IMR-90 (cell line): ENCODE results near the gene TBX10. TPM values are rescaled to one million over a fixed set of nuclear protein-coding genes. Genes with fewer than 3 reads are reported as not detected.

Experiments
- ATAC-seq: fragments of 200-7000 bp; cut with Tn5 transposase; 2 replicates; pipeline ENCODE4 v1.9.1; 2020; ENCODE audit warnings: low read depth, mild to moderate bottlenecking, moderate library complexity
- BruUV-seq: library from RNA; stranded (reverse); fragments of 400-500 nt; replicated peaks from 2 replicates; lab custom pipeline; 2021; lab: Mats Ljungman, UMichigan
- CTCF ChIA-PET: fragments of 300-600 bp; formaldehyde crosslinking; extraction: SDS; loops from one replicate; lab custom pipeline; 2021; ENCODE audit warnings: antibody characterized with exemption; lab: Yijun Ruan, JAX
- POLR2A ChIA-PET: fragments of 300-600 bp; sonication (Branson Sonifier 250); formaldehyde crosslinking; loops from one replicate; lab custom pipeline; 2022; ENCODE audit warnings: antibody characterized with exemption; ENCODE audit not compliant: unreplicated experiment; lab: Charles Lee
- DNase-seq: peaks from one replicate; pipeline ENCODE4 v3.0.0; 2013
- H2AFZ ChIP-seq: replicated peaks from 2 replicates; pipeline ENCODE3; 2013; ENCODE audit warnings: low read length, mild to moderate bottlenecking; ENCODE audit not compliant: poor library complexity
- H2AK5ac ChIP-seq: 2 replicates; pipeline ENCODE4 v1.6.1; 2013; ENCODE audit warnings: low read depth, low read length, inconsistent platforms
- H2AK9ac ChIP-seq: replicated peaks from 2 replicates; pipeline ENCODE3; 2013; ENCODE audit warnings: mild to moderate bottlenecking, low read depth, low read length, moderate library complexity; ENCODE audit not compliant: poor library complexity
- H2BK120ac ChIP-seq: 2 replicates; pipeline ENCODE4 v1.6.1; 2013; ENCODE audit warnings: low read depth, low read length, inconsistent platforms
- H2BK15ac ChIP-seq: 3 replicates; pipeline ENCODE4 v1.6.1; 2013; ENCODE audit warnings: low read depth, low read length, inconsistent platforms
- H2BK20ac ChIP-seq: 2 replicates; pipeline ENCODE4 v1.6.1; 2013; ENCODE audit warnings: low read depth, mild to moderate bottlenecking, inconsistent platforms, low read length, moderate library complexity
- H2BK5ac ChIP-seq: 2 replicates; pipeline ENCODE4 v1.6.1; 2013; ENCODE audit warnings: mild to moderate bottlenecking, low read depth, low read length, inconsistent platforms; ENCODE audit not compliant: poor library complexity, severe bottlenecking
- H3K14ac ChIP-seq: replicated peaks from 2 replicates; pipeline ENCODE4 v1.6.1; 2013; ENCODE audit warnings: low read depth, low read length, inconsistent platforms
- H3K18ac ChIP-seq: 2 replicates; pipeline ENCODE4 v1.6.1; 2013; ENCODE audit warnings: low read depth, low read length, control low read depth
- H3K23ac ChIP-seq: 2 replicates; pipeline ENCODE4 v1.6.1; 2013; ENCODE audit warnings: low read depth, low read length, inconsistent platforms
- H3K27ac ChIP-seq: 2 replicates; pipeline ENCODE4 v1.5.1; 2013; ENCODE audit warnings: mild to moderate bottlenecking, control low read depth, low read length; ENCODE audit not compliant: insufficient read depth
- H3K27me3 ChIP-seq: 2 replicates; pipeline ENCODE4 v1.6.1; 2013; ENCODE audit warnings: low read length; ENCODE audit not compliant: control insufficient read depth, insufficient read depth
- H3K36me3 ChIP-seq: 2 replicates; pipeline ENCODE4 v1.6.1; 2013; ENCODE audit warnings: low read length, mixed read lengths; ENCODE audit not compliant: control insufficient read depth, insufficient read depth
- H3K4ac ChIP-seq: 2 replicates; pipeline ENCODE4 v1.6.1; 2013; ENCODE audit warnings: low read depth, low read length, inconsistent platforms
- H3K4me1 ChIP-seq: 2 replicates; pipeline ENCODE4 v1.6.1; 2013; ENCODE audit warnings: low read length, mixed read lengths; ENCODE audit not compliant: control insufficient read depth, insufficient read depth
- H3K4me2 ChIP-seq: 2 replicates; pipeline ENCODE4 v1.6.1; 2013; ENCODE audit warnings: low read depth, mild to moderate bottlenecking, control low read depth, low read length, moderate library complexity
- H3K4me3 ChIP-seq: 2 replicates; pipeline ENCODE4 v1.5.1; 2013; ENCODE audit warnings: low read depth, mild to moderate bottlenecking, control low read depth, low read length, moderate library complexity; ENCODE audit not compliant: insufficient read depth
- H3K56ac ChIP-seq: 2 replicates; pipeline ENCODE4 v1.6.1; 2013; ENCODE audit warnings: low read length, inconsistent platforms; ENCODE audit not compliant: insufficient read depth; ENCODE audit errors: extremely low read depth
- H3K79me1 ChIP-seq, 2 experiments: 2 replicates each; pipeline ENCODE4 v1.6.1; 2013; ENCODE audit warnings: low read length in 2 of 2, inconsistent platforms in 1 of 2, low read depth in 1 of 2
- H3K9ac ChIP-seq: 2 replicates; pipeline ENCODE4 v1.6.1; 2013; ENCODE audit warnings: low read depth, low read length, control low read depth
- H3K9me1 ChIP-seq: 2 replicates; pipeline ENCODE4 v1.6.1; 2013; ENCODE audit warnings: low read length, inconsistent platforms; ENCODE audit not compliant: insufficient read depth
- H3K9me3 ChIP-seq: 2 replicates; pipeline ENCODE4 v1.6.1; 2013; ENCODE audit warnings: low read length; ENCODE audit not compliant: control insufficient read depth, insufficient read depth
- H4K20me1 ChIP-seq: 2 replicates; pipeline ENCODE4 v1.6.1; 2013; ENCODE audit warnings: low read length, inconsistent platforms; ENCODE audit not compliant: insufficient read depth
- H4K5ac ChIP-seq: 2 replicates; pipeline ENCODE4 v1.6.1; 2013; ENCODE audit warnings: mild to moderate bottlenecking, low read depth, low read length, control low read depth
- H4K8ac ChIP-seq, 2 experiments: 2 replicates each; pipeline ENCODE4 v1.6.1; 2013; ENCODE audit warnings: low read depth in 2 of 2, low read length in 2 of 2, control low read depth in 1 of 2, inconsistent platforms in 1 of 2
- H4K91ac ChIP-seq: 2 replicates; pipeline ENCODE4 v1.6.1; 2013; ENCODE audit warnings: low read depth, low read length, inconsistent platforms; ENCODE audit not compliant: insufficient read depth
- BHLHE40 ChIP-seq: fragments of 150-350 bp; IDR thresholded peaks from 2 replicates; pipeline ENCODE4 v1.6.1; 2016; ENCODE audit warnings: mild to moderate bottlenecking, low read depth, low read length
- CEBPB ChIP-seq: IDR thresholded peaks from 2 replicates; pipeline ENCODE4 v1.6.1; 2012; ENCODE audit warnings: low read depth, low read length, improper control_type of control experiment
- CHD1 ChIP-seq: IDR thresholded peaks from 2 replicates; pipeline ENCODE4 v1.6.1; 2012; ENCODE audit warnings: low read depth, low read length, improper control_type of control experiment
- FOS ChIP-seq: fragments of 150-350 bp; IDR thresholded peaks from 2 replicates; pipeline ENCODE4 v1.6.1; 2016; ENCODE audit warnings: low read depth, low read length
- MAFK ChIP-seq: IDR thresholded peaks from 2 replicates; pipeline ENCODE4 v1.6.1; 2012; ENCODE audit warnings: low read depth, low read length, improper control_type of control experiment
- MAZ ChIP-seq: IDR thresholded peaks from 2 replicates; pipeline ENCODE4 v1.6.1; 2012; ENCODE audit warnings: low read depth, mild to moderate bottlenecking, low read length, improper control_type of control experiment, moderate library complexity, borderline replicate concordance
- MXI1 ChIP-seq: IDR thresholded peaks from 2 replicates; pipeline ENCODE4 v1.6.1; 2012; ENCODE audit warnings: low read depth, mild to moderate bottlenecking, low read length, moderate library complexity, borderline replicate concordance
- NFE2L2 ChIP-seq: fragments of 150-350 bp; IDR thresholded peaks from 2 replicates; pipeline ENCODE4 v1.6.1; 2016; ENCODE audit warnings: low read depth, mild to moderate bottlenecking, low read length
- POLR2A ChIP-seq: IDR thresholded peaks from 2 replicates; pipeline ENCODE4 v1.6.1; 2012; ENCODE audit warnings: mild to moderate bottlenecking, low read depth, low read length
- RAD21 ChIP-seq: IDR thresholded peaks from 2 replicates; pipeline ENCODE4 v1.6.1; 2012; ENCODE audit warnings: low read length, improper control_type of control experiment
- RCOR1 ChIP-seq: IDR thresholded peaks from 2 replicates; pipeline ENCODE4 v1.6.1; 2012; ENCODE audit warnings: mild to moderate bottlenecking, low read length, improper control_type of control experiment; ENCODE audit not compliant: insufficient replicate concordance
- RFX5 ChIP-seq: IDR thresholded peaks from 2 replicates; pipeline ENCODE4 v1.8.0; 2012; ENCODE audit warnings: low read depth, mild to moderate bottlenecking, low read length, moderate library complexity
- SMC3 ChIP-seq: fragments of 150-350 bp; IDR thresholded peaks from 2 replicates; pipeline ENCODE4 v1.6.1; 2016; ENCODE audit warnings: low read depth, mild to moderate bottlenecking, antibody characterized with exemption, low read length, moderate library complexity
- WGBS, 2 experiments: methylation state at CpG; one replicate each; pipeline versions ENCODE4 v1.1.5 to v1.1.7; 2013; ENCODE audit warnings: missing lambda C conversion rate in 2 of 2; ENCODE audit not compliant: insufficient read length in 1 of 2; ENCODE audit errors: extremely low coverage in 2 of 2; 5-methylcytosine and 5-hydroxymethylcytosine counted together
- dilution Hi-C: fragments of 300-500 bp; cut with HindIII; formaldehyde crosslinking; loops from one replicate; pipeline ENCODE4 v1.14.3; 2018; ENCODE audit warnings: low sequenced_read_pairs; ENCODE audit not compliant: unreplicated experiment
- in situ Hi-C: fragments of 300-500 bp; cut with MboI; formaldehyde crosslinking; loops from 3 replicates; pipeline ENCODE4 v1.14.3; 2019; ENCODE audit warnings: low sequenced_read_pairs, inconsistent platforms, mixed read lengths
- intact Hi-C: fragments of 100-400 bp; cut with micrococcal nuclease; formaldehyde crosslinking; loops from 2 replicates; pipeline ENCODE4 v1.10.0; 2022
- polyA plus RNA-seq, 3 experiments: library from polyadenylated mRNA; depleted of rRNA; stranded (reverse); fragments of >200 nt; gene quantifications; 2 replicates each; pipeline ENCODE4 v1.2.3, GENCODE V29; 2012; ENCODE audit warnings: low replicate concordance in 1 of 3
- total RNA-seq: library from RNA; depleted of rRNA; stranded (reverse); fragments of >200 nt; gene quantifications from 2 replicates; pipeline ENCODE4 v1.2.3, GENCODE V29; 2012
- TF ChIP-seq, protein P1 (sequence below): fragments of 150-350 bp; IDR thresholded peaks from 2 replicates; pipeline ENCODE4 v1.6.1; 2017; ENCODE audit warnings: mild to moderate bottlenecking, antibody characterized with exemption, low read length, low read depth
- TF ChIP-seq, protein P2 (sequence below): fragments of 150-350 bp; IDR thresholded peaks from 2 replicates; pipeline ENCODE4 v1.6.1; 2016; ENCODE audit warnings: low read depth, mild to moderate bottlenecking, low read length, moderate library complexity, borderline replicate concordance
- TF ChIP-seq, protein P3 (sequence below): conservative IDR thresholded peaks from 2 replicates; pipeline ENCODE4 v1.5.1; 2012; ENCODE audit warnings: mild to moderate bottlenecking, low read depth, low read length, improper control_type of control experiment

The TBX10 gene
- total and polyA plus RNA-seq, 2 of the 4 experiments (the other 2 are of a cell fraction), result not detected

DNA sequence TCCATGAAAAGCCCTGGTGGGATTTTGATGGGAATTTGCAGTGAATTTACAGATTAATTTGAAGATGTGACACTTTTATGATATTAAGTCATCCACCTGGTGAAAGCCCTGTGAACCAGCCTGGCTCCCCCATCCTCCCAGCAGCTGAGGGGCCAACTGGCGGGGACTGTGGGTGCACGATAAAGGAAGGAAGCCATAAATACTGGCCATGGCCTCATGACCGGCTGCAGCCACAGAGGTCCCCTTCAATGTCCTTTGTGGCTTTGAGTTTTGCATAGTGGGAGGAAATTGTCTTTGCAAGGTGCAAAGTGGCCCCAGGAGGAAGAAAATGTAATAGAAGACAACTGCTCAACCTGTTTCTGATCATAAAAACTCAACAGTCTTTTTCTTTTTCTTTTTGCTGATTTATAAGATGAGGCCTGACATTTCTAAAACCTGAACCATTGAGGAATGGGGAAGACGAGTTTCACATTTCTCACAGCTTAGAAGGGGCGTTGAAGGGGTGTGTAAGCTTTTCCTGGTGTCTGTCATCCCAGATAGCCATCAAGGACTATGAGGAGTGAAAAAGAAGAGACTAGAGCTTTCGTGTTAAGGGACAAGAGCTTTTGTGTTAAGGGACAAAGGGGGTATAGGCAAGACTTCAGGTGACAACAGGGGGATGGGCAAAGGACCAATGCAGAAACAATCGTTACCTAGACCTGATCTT lies 39.1 kb downstream of the TBX10 start:
- H3K36me3 ChIP-seq, result no peaks in the 10 kb centered on the region
- H3K4me1 ChIP-seq, result no peaks in the 10 kb centered on the region
- dilution Hi-C loops (no loop called here), in situ Hi-C loops (no loop called here), intact Hi-C loops (no loop called here)
- H2BK120ac ChIP-seq, result no peak overlapping the region
- H3K14ac ChIP-seq, result no peak overlapping the region
- no peak overlapping the region for H4K91ac ChIP-seq
- H3K27me3 ChIP-seq, result peaks cover 25% of the 10 kb centered on the region
- no peak overlapping the region for H2BK15ac ChIP-seq
- H2AFZ ChIP-seq, result no peak overlapping the region
- no peak for TF ChIP-seq RFX5
- no peak for TF ChIP-seq BHLHE40
- TF ChIP-seq NFE2L2, result no peak
- no peak for TF ChIP-seq MAZ
- TF ChIP-seq POLR2A, result no peak
- TF ChIP-seq RAD21, result no peak
- TF ChIP-seq SMC3, result no peak
- TF ChIP-seq FOS, result no peak
- no peak for TF ChIP-seq MXI1
- no peak for TF ChIP-seq CHD1
- TF ChIP-seq CEBPB, result no peak
- TF ChIP-seq, protein P1, sequence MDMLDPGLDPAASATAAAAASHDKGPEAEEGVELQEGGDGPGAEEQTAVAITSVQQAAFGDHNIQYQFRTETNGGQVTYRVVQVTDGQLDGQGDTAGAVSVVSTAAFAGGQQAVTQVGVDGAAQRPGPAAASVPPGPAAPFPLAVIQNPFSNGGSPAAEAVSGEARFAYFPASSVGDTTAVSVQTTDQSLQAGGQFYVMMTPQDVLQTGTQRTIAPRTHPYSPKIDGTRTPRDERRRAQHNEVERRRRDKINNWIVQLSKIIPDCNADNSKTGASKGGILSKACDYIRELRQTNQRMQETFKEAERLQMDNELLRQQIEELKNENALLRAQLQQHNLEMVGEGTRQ, result no peak
- TF ChIP-seq, protein P2, sequence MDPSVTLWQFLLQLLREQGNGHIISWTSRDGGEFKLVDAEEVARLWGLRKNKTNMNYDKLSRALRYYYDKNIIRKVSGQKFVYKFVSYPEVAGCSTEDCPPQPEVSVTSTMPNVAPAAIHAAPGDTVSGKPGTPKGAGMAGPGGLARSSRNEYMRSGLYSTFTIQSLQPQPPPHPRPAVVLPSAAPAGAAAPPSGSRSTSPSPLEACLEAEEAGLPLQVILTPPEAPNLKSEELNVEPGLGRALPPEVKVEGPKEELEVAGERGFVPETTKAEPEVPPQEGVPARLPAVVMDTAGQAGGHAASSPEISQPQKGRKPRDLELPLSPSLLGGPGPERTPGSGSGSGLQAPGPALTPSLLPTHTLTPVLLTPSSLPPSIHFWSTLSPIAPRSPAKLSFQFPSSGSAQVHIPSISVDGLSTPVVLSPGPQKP, result no peak
- TF ChIP-seq MAFK, result no peak
- no peak for TF ChIP-seq RCOR1
- TF ChIP-seq, protein P3, sequence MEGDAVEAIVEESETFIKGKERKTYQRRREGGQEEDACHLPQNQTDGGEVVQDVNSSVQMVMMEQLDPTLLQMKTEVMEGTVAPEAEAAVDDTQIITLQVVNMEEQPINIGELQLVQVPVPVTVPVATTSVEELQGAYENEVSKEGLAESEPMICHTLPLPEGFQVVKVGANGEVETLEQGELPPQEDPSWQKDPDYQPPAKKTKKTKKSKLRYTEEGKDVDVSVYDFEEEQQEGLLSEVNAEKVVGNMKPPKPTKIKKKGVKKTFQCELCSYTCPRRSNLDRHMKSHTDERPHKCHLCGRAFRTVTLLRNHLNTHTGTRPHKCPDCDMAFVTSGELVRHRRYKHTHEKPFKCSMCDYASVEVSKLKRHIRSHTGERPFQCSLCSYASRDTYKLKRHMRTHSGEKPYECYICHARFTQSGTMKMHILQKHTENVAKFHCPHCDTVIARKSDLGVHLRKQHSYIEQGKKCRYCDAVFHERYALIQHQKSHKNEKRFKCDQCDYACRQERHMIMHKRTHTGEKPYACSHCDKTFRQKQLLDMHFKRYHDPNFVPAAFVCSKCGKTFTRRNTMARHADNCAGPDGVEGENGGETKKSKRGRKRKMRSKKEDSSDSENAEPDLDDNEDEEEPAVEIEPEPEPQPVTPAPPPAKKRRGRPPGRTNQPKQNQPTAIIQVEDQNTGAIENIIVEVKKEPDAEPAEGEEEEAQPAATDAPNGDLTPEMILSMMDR, result no peak
- H4K20me1 ChIP-seq, result no peaks in the 10 kb centered on the region
- no peak overlapping the region for H3K4me2 ChIP-seq
- H3K79me1 ChIP-seq, result no peaks in the 10 kb centered on the region
- no peak overlapping the region for H2AK9ac ChIP-seq
- H2BK20ac ChIP-seq, result no peak overlapping the region
- 78% methylated on average over 3 of the region's 7 CpGs; no CpG with 5 or more reads in 1 of the 2 experiments for WGBS, 2 experiments
- no peak overlapping the region for H2AK5ac ChIP-seq
- no peak overlapping the region for H3K56ac ChIP-seq
- no peak overlapping the region for H2BK5ac ChIP-seq
- no peak overlapping the region for H3K18ac ChIP-seq
- H3K27ac ChIP-seq, result no peak overlapping the region
- no peak overlapping the region for H3K4me3 ChIP-seq
- no peaks in the 10 kb centered on the region for H3K9me1 ChIP-seq
- H3K23ac ChIP-seq, result no peak overlapping the region
- ATAC-seq (no peak), DNase-seq (no peak)
- CTCF ChIA-PET, result no interaction called here
- H3K9ac ChIP-seq, result no peak overlapping the region
- H3K4ac ChIP-seq, result no peak overlapping the region
- H4K5ac ChIP-seq, result no peak overlapping the region
- POLR2A ChIA-PET, result no interaction called here
- no peak overlapping the region for H4K8ac ChIP-seq
- no TSS peak for BruUV-seq
- peaks cover 6% of the 10 kb centered on the region for H3K9me3 ChIP-seq
